Purkinje cell (primary cell): ENCODE measurements around the gene NHS. TPM values are rescaled to one million over a fixed set of nuclear protein-coding genes. Genes with fewer than 3 reads are reported as not detected.

Experiments
- polyA plus RNA-seq: library from polyadenylated mRNA; unstranded; fragments of >200 nt; fragmentation: Nextera tagmentation; gene quantifications from 2 replicates; pipeline ENCODE4 v1.2.1, GENCODE V29; 2014

Gene NHS
- polyA plus RNA-seq: 0.39 and 0.74 TPM in 2 replicates

GRCh38 chrX:17374619-17375366 lies at the start of gene NHS:
Gene NHS (plus strand): TSS chrX:17375200. CDS start chrX:17375758, 558 bp downstream.

DNA sequence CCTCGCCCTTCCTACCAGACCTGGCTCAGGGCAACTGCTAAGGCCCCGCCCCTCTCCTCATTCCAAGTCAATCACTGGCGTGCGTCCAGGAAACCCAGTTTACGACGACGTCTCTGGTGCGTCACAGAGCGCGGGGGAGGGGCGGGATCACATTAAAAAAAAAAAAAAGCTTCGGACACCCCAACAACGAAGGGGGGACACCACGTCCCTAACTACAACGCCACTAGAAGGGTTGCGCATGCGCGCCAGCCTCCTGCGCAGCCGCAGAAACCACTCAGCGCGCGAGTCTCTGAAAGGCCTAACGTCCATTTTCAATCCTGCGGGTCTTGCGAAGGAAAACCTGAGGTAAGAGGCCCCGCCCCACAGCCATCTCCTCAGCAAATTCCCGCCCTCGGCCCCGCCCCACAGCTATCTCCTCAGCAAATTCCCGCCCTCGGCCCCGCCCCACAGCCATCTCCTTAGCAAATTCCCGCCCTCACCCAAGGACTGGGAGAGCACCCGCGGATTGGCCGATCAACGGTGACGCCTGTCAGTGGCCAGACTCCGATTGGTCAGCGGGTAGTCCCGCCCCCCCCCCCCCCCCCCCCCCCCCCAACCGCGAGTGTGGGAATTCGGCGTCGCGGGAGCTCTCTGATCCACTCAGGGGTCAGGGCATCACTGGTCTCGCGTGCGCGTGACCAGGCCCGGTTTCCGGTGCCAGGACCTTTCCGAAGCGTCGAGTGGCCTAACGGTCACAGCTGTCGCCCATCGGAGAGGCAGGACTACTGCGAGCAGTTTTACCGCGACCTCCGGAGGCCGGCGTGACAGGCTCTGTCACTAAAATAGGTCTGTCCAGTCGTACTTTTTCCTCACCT lies 362.1 kb downstream of the NHS start, which contains the start of gene SCML1:
SCML1 (plus strand) TSS at position 638 of the 854 bp plus-strand sequence. CDS start 6,694 bp downstream, outside the sequence.

